Activated CD8-positive, alpha-beta memory T cell treated with anti-CD3 and anti-CD28 coated beads, Interleukin-2, amount 50 U/mL, for 24 hours (primary cell): ENCODE results near the gene NOXA1.
"Not testable (repeated sequence)": the region's sequence is repeated elsewhere in the genome, so short reads cannot be mapped to it uniquely, and the experiment has no call there.

Experiments
- DNase-seq: peaks from one replicate; pipeline ENCODE4 v3.0.0-alpha.2; 2020; ENCODE audit errors: extremely low read depth

The NOXA1 gene

GRCh38 chr9:137437691-137438590 is 14.7 kb downstream of the NOXA1 start:
- no peak for DNase-seq

GRCh38 chr9:137438591-137439157 is 15.5 kb downstream of the NOXA1 start:
- no peak for DNase-seq

- DNase-seq, result no peak
Measured at GRCh38 chr9:137439158-137439714, 16.0 kb downstream of the NOXA1 start.

DNA sequence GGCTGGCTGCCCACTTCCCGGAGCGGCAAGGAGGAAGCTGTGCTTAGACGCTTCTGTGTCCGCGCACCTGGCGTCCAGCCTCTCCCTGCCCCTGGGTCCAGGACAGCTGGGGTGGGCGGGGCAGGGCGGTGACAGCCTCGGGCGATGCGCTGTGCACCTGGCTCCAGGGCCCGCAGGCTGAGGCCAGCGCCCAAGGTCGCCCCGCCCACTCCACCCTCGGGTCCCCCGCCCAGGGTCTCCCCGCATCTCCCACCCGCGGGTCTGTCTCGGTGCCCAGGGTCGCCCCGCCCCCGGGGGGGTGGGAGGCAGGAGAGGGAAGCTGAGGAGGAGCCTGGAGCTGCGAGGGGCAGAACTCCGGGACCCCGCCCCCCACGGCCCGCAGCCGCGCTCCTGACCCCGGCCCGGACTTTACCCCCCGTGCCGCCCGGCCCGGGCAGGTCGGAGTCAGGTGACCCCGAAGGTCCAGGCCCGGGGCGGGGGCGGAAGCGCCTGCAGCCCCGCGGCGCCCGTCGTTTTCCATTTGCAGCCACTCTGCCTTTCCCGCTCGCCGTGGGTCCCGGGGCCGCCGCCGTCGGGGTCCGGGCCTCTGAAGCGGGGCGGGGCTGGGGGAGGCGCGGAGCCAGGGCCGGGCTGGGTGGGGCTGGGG is 18.2 kb downstream of the NOXA1 start, which contains the start of gene ENTPD8:
Gene ENTPD8, minus strand, starts transcription at position 69 of the 646 bp plus-strand sequence. CDS start 3,072 bp downstream, outside the sequence.
- DNase-seq, result no peak

- DNase-seq, result no peak
Measured at GRCh38 chr9:137441935-137442321, 18.7 kb downstream of the NOXA1 start.

- DNase-seq, result no peak
Measured at GRCh38 chr9:137444106-137444790, 21.1 kb downstream of the NOXA1 start.

- DNase-seq, result peak; percentile 72
Measured at GRCh38 chr9:137445275-137445807, 22.1 kb downstream of the NOXA1 start.

DNA sequence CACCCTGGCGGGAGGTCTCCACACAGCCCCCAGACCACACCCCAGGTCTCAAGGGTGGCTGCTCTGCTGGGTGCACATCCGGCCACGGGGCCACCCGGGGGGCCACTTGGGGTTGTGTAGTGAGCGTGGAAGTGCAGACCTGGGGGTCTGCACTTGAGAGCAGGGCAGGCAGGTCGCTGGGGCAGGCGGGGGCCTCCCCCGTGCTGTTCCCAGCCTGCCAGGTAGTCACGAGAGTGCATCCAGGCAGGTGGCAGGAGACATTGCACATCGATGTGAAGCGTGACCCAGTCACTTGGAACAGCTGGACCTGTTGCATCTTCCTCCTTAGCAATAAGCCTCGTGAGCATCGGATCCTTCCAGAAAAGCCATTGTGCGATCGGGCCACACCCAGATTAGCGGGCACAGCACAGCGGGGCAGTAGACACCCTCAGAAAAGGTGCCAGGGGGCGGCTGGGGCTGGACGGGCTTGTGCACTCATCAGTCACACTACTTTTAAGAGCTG is 22.8 kb downstream of the NOXA1 start:
- DNase-seq, result no peak

- no peak for DNase-seq
Measured at GRCh38 chr9:137446851-137447471, 23.8 kb downstream of the NOXA1 start.

DNA sequence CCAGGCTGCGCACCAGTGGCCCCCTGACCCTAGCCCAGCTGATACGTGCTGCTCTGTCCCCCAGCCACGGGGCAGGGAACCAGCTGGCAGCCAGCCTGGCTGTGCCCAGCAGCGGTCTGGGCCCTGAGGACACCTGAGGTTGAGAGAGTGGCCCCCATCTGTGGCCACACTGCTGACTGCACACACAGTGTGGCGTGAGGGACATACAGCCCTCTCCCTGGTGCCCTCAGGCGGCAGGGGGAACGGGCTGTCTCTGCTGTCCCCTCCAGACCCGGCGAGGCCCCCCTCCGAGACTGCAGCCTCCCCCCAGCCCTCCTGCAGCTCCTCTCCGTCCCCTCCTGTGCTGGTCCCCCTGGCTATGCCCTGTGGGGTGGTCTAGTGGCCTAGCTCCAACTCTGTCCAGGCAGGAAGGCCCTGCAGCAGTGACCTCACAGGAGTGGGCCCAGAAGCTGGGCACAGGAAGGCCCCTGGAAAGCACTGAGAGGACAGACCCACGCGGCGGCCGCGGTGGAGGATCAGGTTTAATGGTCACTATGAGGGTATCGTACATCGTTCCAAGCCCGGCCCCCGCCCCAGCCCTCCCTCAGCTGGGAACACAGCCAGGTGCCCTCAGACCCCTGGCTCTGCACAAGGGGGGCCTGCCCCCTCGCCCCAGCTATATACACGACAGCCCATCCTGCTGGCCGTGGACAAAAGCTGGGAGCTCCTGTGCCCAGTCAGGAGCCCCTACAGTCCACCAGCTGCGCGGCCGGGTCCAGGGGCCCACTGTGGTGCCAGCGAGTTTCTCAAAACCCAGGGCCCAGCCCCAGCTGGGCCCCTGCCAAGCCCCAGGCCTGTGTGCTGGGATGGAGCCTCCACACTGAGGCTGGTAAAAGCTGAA is 24.8 kb downstream of the NOXA1 start:
- no peak for DNase-seq

DNA sequence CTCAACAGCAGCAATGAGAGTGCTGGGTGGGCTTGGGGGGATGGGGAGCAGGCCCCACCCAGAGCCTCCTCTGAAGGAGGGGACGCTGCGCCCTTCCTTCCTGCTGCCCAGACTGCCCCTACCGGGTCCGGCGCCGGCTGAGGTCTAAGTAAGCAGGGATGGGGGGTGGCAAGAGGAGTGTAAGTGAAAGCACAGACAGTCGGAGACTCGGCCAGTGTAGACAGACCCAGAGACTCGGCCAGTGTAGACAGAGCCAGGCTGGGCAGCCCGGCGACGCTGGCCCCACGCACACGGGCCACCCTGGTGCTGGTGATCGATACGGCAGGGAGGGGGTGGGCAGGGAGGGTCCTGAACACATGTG is 25.4 kb downstream of the NOXA1 start:
- DNase-seq, result no peak

DNA sequence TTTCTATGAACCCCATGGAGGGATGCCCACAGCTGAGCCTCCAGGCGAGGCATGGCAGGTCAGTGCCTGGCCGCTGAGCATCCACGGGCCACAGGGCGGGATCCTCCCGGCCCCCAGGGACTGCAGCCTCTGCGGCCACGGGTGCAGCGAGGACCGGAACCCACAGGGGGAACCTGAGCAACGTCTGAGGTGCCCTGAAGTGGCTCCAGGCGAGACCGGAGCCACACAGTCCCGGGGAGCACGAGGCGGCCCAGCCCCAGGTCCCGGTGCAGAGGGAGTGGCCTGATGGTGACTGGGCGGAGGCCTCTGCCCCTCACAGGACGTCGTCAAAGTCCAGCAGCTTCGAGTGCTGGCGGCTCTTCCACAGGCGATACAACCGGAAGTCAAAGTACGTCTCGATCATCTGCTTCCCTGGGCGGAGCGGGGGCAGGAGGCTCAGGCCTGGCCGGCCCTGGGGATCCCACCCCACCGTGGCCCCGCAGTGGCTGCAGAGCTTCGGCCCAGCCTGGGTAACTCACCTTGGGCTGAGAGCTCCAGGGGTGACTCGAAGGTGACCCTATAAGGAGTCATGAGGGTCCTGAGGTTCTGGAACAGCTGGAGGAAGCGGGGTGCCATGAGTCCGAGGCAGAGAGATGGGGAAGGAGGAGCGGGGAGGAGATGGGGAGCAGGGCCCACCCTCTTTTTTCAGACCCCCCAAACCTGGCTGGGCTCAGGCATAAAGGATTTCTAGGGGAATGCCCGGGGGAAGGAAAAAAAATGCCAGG is 26.1 kb downstream of the NOXA1 start:
- DNase-seq, result no peak

DNA sequence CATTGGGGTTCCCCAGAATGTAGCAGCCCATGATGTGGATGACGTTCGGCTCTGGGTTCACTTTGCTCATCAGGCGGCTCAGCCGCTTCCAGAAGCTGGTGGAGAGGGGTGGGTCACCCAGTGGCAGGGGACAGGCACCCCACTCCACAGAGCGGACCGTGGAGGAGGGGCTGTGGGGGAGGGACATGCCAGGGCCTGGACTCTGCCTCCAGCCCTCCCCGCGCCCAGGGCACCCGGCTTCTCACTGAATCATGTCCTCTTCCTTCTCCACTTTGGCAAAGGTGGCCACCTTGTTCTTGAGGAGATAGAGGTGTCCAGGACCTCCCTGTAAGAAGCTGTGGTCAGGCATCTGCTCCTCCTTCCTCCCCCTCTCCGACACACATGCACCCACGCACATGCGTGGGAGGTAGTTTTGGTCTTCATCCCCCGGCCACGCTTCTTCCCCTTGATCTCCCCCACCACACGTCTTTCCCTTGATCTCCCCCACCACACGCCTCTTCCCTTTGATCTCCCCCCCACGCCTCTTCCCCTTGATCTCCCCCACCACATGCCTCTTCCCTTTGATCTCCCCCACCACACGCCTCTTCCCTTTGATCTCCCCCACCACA is 26.8 kb downstream of the NOXA1 start:
- no peak for DNase-seq

GRCh38 chr9:137450539-137451222 is 27.5 kb downstream of the NOXA1 start:
- not testable (repeated sequence) for DNase-seq

DNA sequence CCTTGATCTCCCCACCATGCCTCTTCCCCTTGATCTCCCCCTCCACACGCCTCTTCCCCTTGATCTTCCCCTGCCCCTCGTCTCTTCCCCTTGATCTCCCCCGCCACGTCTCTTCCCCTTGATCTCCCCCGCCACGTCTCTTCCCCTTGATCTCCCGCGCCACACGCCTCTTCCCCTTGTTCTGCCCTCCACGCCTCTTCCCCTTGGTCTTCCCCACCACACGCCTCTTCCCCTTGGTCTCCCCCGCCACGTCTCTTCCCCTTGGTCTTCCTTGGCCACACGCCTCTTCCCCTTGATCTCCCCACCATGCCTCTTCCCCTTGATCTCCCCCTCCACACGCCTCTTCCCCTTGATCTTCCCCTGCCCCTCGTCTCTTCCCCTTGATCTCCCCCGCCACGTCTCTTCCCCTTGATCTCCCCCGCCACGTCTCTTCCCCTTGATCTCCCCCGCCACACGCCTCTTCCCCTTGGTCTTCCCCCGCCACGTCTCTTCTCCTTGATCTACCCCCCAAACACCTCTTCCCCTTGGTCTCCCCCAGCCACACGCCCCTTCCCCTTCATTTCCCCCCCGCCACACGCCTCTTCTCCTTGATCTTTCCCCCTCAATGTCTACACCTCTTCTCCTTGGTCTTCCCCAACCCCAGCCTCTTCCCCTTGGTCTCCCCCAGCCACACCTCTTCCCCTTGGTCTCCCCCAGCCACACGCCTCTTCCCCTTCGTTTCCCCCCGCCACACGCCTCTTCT is 28.2 kb downstream of the NOXA1 start:
- not testable (repeated sequence) for DNase-seq

- no peak for DNase-seq
Measured at GRCh38 chr9:137452006-137452760, 29.0 kb downstream of the NOXA1 start.
